Right atrium auricular region (tissue), 2 donors: ENCODE data around the gene NRSN2. TPM values are rescaled to one million over a fixed set of nuclear protein-coding genes. Genes with fewer than 3 reads are reported as not detected.

Experiments used
- DNase-seq: peaks from one replicate; pipeline ENCODE4 v3.0.0-alpha.2; 2019; ENCODE audit warnings: low spot score
- H3K27ac ChIP-seq, 2 donors: fragments of 200-600 bp; sonication (generic); 1 replicate in 1 of 2; 2 replicates in 1 of 2; pipeline ENCODE4 v1.5.1; 2016 to 2019
- H3K27me3 ChIP-seq, 2 donors: fragments of 200-600 bp; sonication (generic); one replicate each; pipeline versions ENCODE4 v1.5.1 to v1.6.0; 2017 to 2019
- H3K36me3 ChIP-seq: fragments of 200-600 bp; sonication (generic); one replicate; pipeline ENCODE4 v1.5.1; 2016
- H3K4me1 ChIP-seq, 2 donors: fragments of 200-600 bp; sonication (generic); one replicate each; pipeline versions ENCODE4 v1.5.1 to v1.6.0; 2017 to 2019
- H3K4me3 ChIP-seq, 2 donors: fragments of 200-600 bp; sonication (generic); 1 replicate in 1 of 2; 2 replicates in 1 of 2; pipeline ENCODE4 v1.5.1; 2017 to 2019; ENCODE audit warnings: mild to moderate bottlenecking in 1 of 2, moderate library complexity in 1 of 2
- H3K9me3 ChIP-seq, 2 donors: fragments of 200-600 bp; sonication (generic); one replicate each; pipeline ENCODE4 v1.5.1; 2019
- CTCF ChIP-seq, 2 donors: fragments of 200-600 bp; sonication (generic); IDR thresholded peaks; one replicate each; pipeline ENCODE4 v1.5.1; 2019; ENCODE audit warnings: antibody characterized with exemption in 2 of 2
- total RNA-seq, 2 donors: library from RNA; depleted of rRNA; stranded (reverse); fragments of >200 nt; gene quantifications; one replicate each; pipeline ENCODE4 v1.1.0, GENCODE V29; 2016

Gene NRSN2
- total RNA-seq, 2 donors from 2014 or later = 30.6 to 30.7 TPM

- Histone ChIP-seq H3K36me3 (no peaks in the 10 kb centered on the region), H3K4me1 (peaks cover 0 to 16% of the 10 kb centered on the region in 2 donors), H3K27me3 (no peaks in the 10 kb centered on the region), H3K27ac (peak overlapping the region; percentile 78 to 92), H3K4me3 (peak overlapping the region; percentile 52 to 57), H3K9me3 (no peaks in the 10 kb centered on the region)
- TF ChIP-seq CTCF (IDR thresholded peaks at IDR 0.05) = no peak
- DNase-seq = no peak
Measured at GRCh38 chr20:310645-311044, 36.3 kb upstream of the NRSN2 start.

DNA sequence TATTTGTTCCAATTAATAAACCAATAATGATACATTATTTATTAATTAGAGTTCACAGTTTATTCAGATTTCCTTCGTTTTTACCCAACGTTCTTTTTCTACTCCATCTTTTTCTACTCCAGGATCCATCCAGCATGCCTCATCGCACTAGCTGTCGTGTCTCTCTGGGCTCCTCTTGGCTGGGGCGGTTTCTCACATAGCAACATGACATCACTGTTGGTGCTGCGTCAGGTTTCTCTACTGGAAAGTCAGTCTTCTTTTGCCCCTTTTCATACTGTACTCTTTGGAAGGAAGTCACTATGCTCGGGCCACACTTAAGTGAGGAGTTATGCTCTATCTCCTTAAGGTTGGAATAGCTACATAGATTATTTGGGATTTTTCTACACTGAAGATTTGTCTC, 35.3 kb upstream of the NRSN2 start:
- TF ChIP-seq CTCF (IDR thresholded peaks at IDR 0.05) = no peak
- Histone ChIP-seq H3K9me3 (no peaks in the 10 kb centered on the region), H3K4me3 (no peak overlapping the region), H3K4me1 (peaks cover 0 to 16% of the 10 kb centered on the region in 2 donors), H3K27ac (no peak overlapping the region), H3K36me3 (no peaks in the 10 kb centered on the region), H3K27me3 (no peaks in the 10 kb centered on the region)
- DNase-seq = no peak

GRCh38 chr20:312067-312466, 34.8 kb upstream of the NRSN2 start:
- Histone ChIP-seq H3K27ac (no peak overlapping the region), H3K27me3 (no peaks in the 10 kb centered on the region), H3K36me3 (no peaks in the 10 kb centered on the region), H3K4me3 (no peak overlapping the region), H3K4me1 (peaks cover 0 to 16% of the 10 kb centered on the region in 2 donors), H3K9me3 (no peaks in the 10 kb centered on the region)
- no peak for DNase-seq
- TF ChIP-seq CTCF (IDR thresholded peaks at IDR 0.05) = no peak

GRCh38 chr20:312866-313265, 34.0 kb upstream of the NRSN2 start:
- no peak for TF ChIP-seq CTCF (IDR thresholded peaks at IDR 0.05)
- Histone ChIP-seq H3K27me3 (no peaks in the 10 kb centered on the region), H3K27ac (no peak overlapping the region), H3K36me3 (no peaks in the 10 kb centered on the region), H3K9me3 (no peaks in the 10 kb centered on the region), H3K4me1 (peaks cover 0 to 16% of the 10 kb centered on the region in 2 donors), H3K4me3 (no peak overlapping the region)
- DNase-seq = no peak

DNA sequence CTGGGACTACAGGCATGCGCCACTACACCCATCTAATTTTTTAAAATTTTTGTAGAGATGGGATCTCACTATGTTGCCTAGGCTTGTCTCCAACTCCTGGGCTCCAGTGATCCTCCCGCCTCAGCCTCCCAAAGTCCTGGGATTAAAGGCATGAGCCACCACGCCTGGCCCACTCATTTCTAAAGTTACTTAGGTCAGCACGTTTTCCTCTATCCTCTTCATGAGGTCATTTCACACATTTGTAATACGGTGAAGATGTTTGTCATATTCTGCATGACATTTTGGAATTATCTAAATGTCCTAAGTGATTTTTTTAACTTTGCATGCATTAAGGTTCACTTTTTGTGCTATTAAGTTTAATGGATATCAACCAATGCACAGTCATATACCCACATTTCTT, 33.5 kb upstream of the NRSN2 start:
- no peak for TF ChIP-seq CTCF (IDR thresholded peaks at IDR 0.05)
- Histone ChIP-seq H3K36me3 (no peaks in the 10 kb centered on the region), H3K27me3 (no peaks in the 10 kb centered on the region), H3K4me3 (no peak overlapping the region), H3K4me1 (peaks cover 0 to 16% of the 10 kb centered on the region in 2 donors), H3K27ac (no peak overlapping the region), H3K9me3 (no peaks in the 10 kb centered on the region)
- no peak for DNase-seq

- H3K4me1 ChIP-seq = peaks cover 0 to 13% of the 10 kb centered on the region in 2 donors
- no peak for DNase-seq
- H3K4me3 ChIP-seq = no peak overlapping the region
- no peaks in the 10 kb centered on the region for H3K9me3 ChIP-seq
- H3K36me3 ChIP-seq = no peaks in the 10 kb centered on the region
- no peak overlapping the region for H3K27ac ChIP-seq
- H3K27me3 ChIP-seq = no peaks in the 10 kb centered on the region
- TF ChIP-seq CTCF (IDR thresholded peaks at IDR 0.05) = no peak
Measured at GRCh38 chr20:313948-314347, 33.0 kb upstream of the NRSN2 start.
